K562 (cell line): ENCODE results near the gene HOXD13. TPM values are rescaled to one million over a fixed set of nuclear protein-coding genes. Genes with fewer than 3 reads are reported as not detected.

Experiments used
- ARID2 ChIP-seq: fragments of 450-650 bp; IDR thresholded peaks from 2 replicates; pipeline ENCODE4 v1.6.1; 2017; ENCODE audit warnings: antibody characterized with exemption, mild to moderate bottlenecking
- CXXC5 ChIP-seq: fragments of 250-450 bp; sonication (Bioruptor Pico); IDR thresholded peaks from 2 replicates; pipeline ENCODE4 v1.8.0; 2022; ENCODE audit warnings: inconsistent platforms, mild to moderate bottlenecking, moderate library complexity
- MEF2D ChIP-seq: conservative IDR thresholded peaks from 2 replicates; pipeline ENCODE4 v1.6.1; 2016; ENCODE audit warnings: low read depth, missing genetic modification characterization, missing compliant biosample characterization
- POLR3G ChIP-seq: IDR thresholded peaks from 2 replicates; pipeline ENCODE4 v1.6.1; 2011; ENCODE audit not compliant: insufficient read length, insufficient replicate concordance; ENCODE audit errors: extremely low read depth
- POU5F1 ChIP-seq: fragments of 150-350 bp; IDR thresholded peaks from 2 replicates; pipeline ENCODE4 v1.6.1; 2014; ENCODE audit warnings: borderline replicate concordance, low read length, low read depth, mild to moderate bottlenecking; ENCODE audit not compliant: partially characterized antibody
- TCF7L2 ChIP-seq: fragments of 150-350 bp; IDR thresholded peaks from 2 replicates; pipeline ENCODE4 v1.6.1; 2016; ENCODE audit warnings: low read depth, mild to moderate bottlenecking, low read length, moderate library complexity
- polyA plus RNA-seq, 8 experiments: library from polyadenylated mRNA; depleted of rRNA in 4 of 8; stranded (reverse) in 5 of 8; unstranded in 3 of 8; fragments of >200 nt; fragmentation: Nextera tagmentation in 2 of 8; fragmentation: Illumina TruSeq in 1 of 8; extraction: Ambion mirVana in 2 of 8; extraction: Trizol in 1 of 8; gene quantifications; 2 replicates each; pipeline versions ENCODE4 v1.2.1 to v1.2.3, GENCODE V29; 2011 to 2014; ENCODE audit warnings: inconsistent platforms in 1 of 8, missing spikeins in 1 of 8
- total RNA-seq, 7 experiments: library from RNA; depleted of rRNA in 6 of 7; stranded (reverse); fragments of >200 nt in 6 of 7; fragmentation: Illumina TruSeq in 2 of 7; extraction: Trizol in 2 of 7; gene quantifications; 2 replicates each; pipeline versions ENCODE4 v1.2.1 to v1.2.3, GENCODE V29; 2011 to 2021; ENCODE audit warnings: low replicate concordance in 1 of 7
- TF ChIP-seq, protein P1 (sequence below), 2 experiments: fragments of 450-650 bp in 1 of 2; sonication (generic) in 1 of 2; formaldehyde crosslinking in 1 of 2; IDR thresholded peaks; 2 replicates each; pipeline versions ENCODE4 v1.7.1 to v1.9.0; 2016 to 2022; ENCODE audit warnings: inconsistent platforms in 1 of 2, mild to moderate bottlenecking in 1 of 2, missing genetic modification reagents in 1 of 2
- TF ChIP-seq, protein P2 (sequence below), 2 experiments: fragments of 450-650 bp; conservative IDR thresholded peaks; 2 replicates each; pipeline ENCODE4 v1.6.1; 2017; ENCODE audit warnings: mild to moderate bottlenecking in 2 of 2, moderate library complexity in 2 of 2
- TF ChIP-seq, protein P3 (sequence below): fragments of 250-450 bp; sonication (Bioruptor Pico); IDR thresholded peaks from 2 replicates; pipeline ENCODE4 v1.4.0; 2020; ENCODE audit warnings: mild to moderate bottlenecking, moderate library complexity, borderline replicate concordance
- TF ChIP-seq, protein P4 (sequence below): sonication (generic); formaldehyde crosslinking; IDR thresholded peaks from 2 replicates; pipeline ENCODE4 v1.8.1; 2023; ENCODE audit warnings: mild to moderate bottlenecking, missing genetic modification reagents

Gene HOXD13
- total and polyA plus RNA-seq, 9 of the 15 experiments (the other 6 are each of a cell fraction or from before 2014, with no cell fraction given), result 0.03 to 0.04 TPM; not detected in 7

DNA sequence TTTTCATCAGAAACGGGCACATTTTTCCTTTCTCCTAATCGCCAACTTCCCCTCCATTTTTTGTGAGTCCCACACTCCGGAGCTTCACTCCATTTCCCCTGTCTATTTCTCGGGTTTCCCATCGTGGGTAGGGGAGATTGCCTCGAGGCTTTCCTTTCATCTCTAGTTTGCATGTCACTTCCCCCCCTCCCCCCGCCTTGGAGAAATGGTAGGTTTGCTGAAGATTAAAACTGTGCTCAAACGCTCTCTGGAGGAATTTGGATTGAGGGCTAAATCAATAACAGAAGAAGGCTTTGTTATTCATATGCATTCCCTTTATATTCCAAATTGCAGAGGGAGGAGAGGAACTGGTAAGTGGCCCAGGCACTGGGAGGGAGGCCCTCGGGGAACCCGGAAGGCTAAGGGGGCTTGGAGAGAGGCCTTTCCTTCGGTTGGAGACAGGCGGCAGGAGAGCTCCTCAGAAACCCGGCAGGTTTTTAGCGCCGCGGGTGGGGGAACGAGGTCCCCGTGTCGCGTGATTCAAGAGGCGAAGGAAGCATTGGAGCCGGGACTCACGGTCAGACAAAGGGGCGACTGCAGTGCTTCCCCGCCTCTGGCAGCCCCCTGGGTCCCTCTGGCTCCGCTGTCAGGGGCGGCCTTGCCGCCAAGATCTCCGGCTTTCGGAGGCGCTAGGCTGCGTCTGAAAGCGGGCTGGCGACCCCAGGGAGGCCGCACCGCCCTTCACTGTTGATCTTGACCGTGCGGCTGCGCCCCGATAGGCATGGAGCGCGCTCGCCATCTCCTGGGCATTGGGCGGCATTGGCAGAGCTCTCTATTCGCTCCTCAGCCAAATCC is 4.7 kb downstream of the HOXD13 start (continued):
- no peak for TF ChIP-seq MEF2D
- TF ChIP-seq, protein P1, sequence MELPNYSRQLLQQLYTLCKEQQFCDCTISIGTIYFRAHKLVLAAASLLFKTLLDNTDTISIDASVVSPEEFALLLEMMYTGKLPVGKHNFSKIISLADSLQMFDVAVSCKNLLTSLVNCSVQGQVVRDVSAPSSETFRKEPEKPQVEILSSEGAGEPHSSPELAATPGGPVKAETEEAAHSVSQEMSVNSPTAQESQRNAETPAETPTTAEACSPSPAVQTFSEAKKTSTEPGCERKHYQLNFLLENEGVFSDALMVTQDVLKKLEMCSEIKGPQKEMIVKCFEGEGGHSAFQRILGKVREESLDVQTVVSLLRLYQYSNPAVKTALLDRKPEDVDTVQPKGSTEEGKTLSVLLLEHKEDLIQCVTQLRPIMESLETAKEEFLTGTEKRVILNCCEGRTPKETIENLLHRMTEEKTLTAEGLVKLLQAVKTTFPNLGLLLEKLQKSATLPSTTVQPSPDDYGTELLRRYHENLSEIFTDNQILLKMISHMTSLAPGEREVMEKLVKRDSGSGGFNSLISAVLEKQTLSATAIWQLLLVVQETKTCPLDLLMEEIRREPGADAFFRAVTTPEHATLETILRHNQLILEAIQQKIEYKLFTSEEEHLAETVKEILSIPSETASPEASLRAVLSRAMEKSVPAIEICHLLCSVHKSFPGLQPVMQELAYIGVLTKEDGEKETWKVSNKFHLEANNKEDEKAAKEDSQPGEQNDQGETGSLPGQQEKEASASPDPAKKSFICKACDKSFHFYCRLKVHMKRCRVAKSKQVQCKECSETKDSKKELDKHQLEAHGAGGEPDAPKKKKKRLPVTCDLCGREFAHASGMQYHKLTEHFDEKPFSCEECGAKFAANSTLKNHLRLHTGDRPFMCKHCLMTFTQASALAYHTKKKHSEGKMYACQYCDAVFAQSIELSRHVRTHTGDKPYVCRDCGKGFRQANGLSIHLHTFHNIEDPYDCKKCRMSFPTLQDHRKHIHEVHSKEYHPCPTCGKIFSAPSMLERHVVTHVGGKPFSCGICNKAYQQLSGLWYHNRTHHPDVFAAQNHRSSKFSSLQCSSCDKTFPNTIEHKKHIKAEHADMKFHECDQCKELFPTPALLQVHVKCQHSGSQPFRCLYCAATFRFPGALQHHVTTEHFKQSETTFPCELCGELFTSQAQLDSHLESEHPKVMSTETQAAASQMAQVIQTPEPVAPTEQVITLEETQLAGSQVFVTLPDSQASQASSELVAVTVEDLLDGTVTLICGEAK (IDR thresholded peaks at IDR 0.05), result no peak
- TF ChIP-seq, protein P1 (CRISPR knock-in tag; IDR thresholded peaks at IDR 0.05), result no peak
- no peak for TF ChIP-seq POU5F1
- TF ChIP-seq, protein P2, sequence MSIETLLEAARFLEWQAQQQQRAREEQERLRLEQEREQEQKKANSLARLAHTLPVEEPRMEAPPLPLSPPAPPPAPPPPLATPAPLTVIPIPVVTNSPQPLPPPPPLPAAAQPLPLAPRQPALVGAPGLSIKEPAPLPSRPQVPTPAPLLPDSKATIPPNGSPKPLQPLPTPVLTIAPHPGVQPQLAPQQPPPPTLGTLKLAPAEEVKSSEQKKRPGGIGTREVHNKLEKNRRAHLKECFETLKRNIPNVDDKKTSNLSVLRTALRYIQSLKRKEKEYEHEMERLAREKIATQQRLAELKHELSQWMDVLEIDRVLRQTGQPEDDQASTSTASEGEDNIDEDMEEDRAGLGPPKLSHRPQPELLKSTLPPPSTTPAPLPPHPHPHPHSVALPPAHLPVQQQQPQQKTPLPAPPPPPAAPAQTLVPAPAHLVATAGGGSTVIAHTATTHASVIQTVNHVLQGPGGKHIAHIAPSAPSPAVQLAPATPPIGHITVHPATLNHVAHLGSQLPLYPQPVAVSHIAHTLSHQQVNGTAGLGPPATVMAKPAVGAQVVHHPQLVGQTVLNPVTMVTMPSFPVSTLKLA (conservative IDR thresholded peaks at IDR 0.05), result no peak
- TF ChIP-seq, protein P3, sequence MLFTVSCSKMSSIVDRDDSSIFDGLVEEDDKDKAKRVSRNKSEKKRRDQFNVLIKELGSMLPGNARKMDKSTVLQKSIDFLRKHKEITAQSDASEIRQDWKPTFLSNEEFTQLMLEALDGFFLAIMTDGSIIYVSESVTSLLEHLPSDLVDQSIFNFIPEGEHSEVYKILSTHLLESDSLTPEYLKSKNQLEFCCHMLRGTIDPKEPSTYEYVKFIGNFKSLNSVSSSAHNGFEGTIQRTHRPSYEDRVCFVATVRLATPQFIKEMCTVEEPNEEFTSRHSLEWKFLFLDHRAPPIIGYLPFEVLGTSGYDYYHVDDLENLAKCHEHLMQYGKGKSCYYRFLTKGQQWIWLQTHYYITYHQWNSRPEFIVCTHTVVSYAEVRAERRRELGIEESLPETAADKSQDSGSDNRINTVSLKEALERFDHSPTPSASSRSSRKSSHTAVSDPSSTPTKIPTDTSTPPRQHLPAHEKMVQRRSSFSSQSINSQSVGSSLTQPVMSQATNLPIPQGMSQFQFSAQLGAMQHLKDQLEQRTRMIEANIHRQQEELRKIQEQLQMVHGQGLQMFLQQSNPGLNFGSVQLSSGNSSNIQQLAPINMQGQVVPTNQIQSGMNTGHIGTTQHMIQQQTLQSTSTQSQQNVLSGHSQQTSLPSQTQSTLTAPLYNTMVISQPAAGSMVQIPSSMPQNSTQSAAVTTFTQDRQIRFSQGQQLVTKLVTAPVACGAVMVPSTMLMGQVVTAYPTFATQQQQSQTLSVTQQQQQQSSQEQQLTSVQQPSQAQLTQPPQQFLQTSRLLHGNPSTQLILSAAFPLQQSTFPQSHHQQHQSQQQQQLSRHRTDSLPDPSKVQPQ (CRISPR knock-in tag), result no peak
- no peak for TF ChIP-seq ARID2
- TF ChIP-seq, protein P4, sequence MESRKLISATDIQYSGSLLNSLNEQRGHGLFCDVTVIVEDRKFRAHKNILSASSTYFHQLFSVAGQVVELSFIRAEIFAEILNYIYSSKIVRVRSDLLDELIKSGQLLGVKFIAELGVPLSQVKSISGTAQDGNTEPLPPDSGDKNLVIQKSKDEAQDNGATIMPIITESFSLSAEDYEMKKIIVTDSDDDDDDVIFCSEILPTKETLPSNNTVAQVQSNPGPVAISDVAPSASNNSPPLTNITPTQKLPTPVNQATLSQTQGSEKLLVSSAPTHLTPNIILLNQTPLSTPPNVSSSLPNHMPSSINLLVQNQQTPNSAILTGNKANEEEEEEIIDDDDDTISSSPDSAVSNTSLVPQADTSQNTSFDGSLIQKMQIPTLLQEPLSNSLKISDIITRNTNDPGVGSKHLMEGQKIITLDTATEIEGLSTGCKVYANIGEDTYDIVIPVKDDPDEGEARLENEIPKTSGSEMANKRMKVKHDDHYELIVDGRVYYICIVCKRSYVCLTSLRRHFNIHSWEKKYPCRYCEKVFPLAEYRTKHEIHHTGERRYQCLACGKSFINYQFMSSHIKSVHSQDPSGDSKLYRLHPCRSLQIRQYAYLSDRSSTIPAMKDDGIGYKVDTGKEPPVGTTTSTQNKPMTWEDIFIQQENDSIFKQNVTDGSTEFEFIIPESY (CRISPR knock-in tag), result no peak
- TF ChIP-seq TCF7L2, result no peak
- TF ChIP-seq CXXC5 (CRISPR knock-in tag), result peak; percentile 67
- no peak for TF ChIP-seq POLR3G
